ENCODE measurements around the gene TMEM163. TPM values are rescaled to one million over a fixed set of nuclear protein-coding genes. Genes with fewer than 3 reads are reported as not detected.
"Not testable (repeated sequence)": the region's sequence is repeated elsewhere in the genome, so short reads cannot be mapped to it uniquely, and the experiment has no call there.

TMEM163 gene
- total RNA-seq, 1 donor from 2014 or later = 6.0 TPM

DNA sequence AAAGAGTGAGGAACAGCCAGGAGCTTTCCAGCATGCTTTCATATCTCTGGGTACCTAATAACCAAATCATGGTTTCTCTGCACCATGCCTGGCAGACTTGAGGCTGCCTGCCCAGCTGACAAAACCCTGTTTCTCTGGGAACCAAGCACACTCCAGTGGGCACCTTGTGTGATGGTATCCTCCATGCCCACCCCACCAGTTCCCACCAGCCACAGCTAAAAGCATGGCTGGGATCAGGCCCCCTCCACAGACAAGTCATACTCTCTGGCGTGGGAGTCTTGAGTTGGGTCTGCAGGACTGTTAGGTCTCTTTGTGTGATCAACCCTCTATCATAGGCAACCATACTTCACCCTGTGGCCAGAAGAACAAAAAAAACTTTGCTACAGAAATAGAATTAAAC lies 56.0 kb downstream of the TMEM163 start:
- ChIA-PET POLR2A (no interaction called here), CTCF (no interaction called here)
- TF ChIP-seq, protein P1, sequence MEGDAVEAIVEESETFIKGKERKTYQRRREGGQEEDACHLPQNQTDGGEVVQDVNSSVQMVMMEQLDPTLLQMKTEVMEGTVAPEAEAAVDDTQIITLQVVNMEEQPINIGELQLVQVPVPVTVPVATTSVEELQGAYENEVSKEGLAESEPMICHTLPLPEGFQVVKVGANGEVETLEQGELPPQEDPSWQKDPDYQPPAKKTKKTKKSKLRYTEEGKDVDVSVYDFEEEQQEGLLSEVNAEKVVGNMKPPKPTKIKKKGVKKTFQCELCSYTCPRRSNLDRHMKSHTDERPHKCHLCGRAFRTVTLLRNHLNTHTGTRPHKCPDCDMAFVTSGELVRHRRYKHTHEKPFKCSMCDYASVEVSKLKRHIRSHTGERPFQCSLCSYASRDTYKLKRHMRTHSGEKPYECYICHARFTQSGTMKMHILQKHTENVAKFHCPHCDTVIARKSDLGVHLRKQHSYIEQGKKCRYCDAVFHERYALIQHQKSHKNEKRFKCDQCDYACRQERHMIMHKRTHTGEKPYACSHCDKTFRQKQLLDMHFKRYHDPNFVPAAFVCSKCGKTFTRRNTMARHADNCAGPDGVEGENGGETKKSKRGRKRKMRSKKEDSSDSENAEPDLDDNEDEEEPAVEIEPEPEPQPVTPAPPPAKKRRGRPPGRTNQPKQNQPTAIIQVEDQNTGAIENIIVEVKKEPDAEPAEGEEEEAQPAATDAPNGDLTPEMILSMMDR (IDR thresholded peaks at IDR 0.05) = no peak
- Mint-ChIP-seq H3K9me3 (no peaks in the 10 kb centered on the region), H3K4me3 (no peak overlapping the region), H3K27ac (no peak overlapping the region), H3K36me3 (ENCODE audit: low read depth) (no peaks in the 10 kb centered on the region), H3K4me1 (peaks cover 5% of the 10 kb centered on the region), H3K27me3 (no peaks in the 10 kb centered on the region)
- ATAC-seq (ENCODE audit: low read depth) = no peak
- DNase-seq = no peak
- intact Hi-C loops (cut with micrococcal nuclease) = no loop called here

DNA sequence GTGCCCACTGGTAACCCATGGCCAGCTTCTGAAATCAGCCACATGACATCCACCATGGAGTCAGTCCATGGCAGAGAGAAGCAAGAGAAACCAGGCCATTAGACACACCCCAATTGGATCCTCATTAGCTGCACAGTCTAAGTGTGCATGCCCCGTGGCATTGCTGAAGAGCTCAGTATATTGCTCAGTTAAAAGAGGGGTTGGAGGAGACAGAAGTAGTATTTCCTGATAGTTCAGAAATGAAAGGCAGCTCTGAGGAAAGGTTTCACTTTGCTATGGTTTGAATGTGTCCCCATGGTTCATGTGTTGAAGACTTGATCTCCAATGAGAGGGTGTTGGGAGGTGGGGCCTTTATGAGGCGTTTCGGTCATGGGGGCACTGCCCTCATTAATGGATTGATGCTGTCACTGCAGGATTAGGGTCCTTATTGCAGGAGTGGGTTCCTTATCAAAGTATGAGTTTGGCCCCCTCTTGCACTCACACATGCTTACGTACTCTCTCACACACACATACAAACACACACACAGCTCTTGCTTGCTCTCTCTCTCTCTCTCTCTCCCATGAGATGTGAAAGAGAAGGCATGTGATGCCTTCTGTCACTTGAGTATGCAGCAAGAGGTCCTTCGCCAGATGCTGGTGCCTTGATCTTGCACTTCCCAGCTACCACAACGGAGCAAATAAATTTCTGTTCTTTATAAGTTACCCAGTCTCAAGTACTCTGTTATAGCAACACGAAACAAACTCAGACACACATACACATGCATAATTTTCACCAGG lies 58.0 kb downstream of the TMEM163 start:
- Mint-ChIP-seq H3K9me3 (no peaks in the 10 kb centered on the region), H3K27me3 (no peaks in the 10 kb centered on the region), H3K36me3 (ENCODE audit: low read depth) (no peaks in the 10 kb centered on the region), H3K4me1 (peaks cover 3% of the 10 kb centered on the region), H3K4me3 (no peak overlapping the region), H3K27ac (no peak overlapping the region)
- CTCF ChIA-PET = interaction anchor here (1.7 kb wide), 1 partner anchor 209 kb away, joined by 3 read pairs; no protein-coding TSS in a partner anchor
- TF ChIP-seq, protein P1 (IDR thresholded peaks at IDR 0.05) = no peak
- ATAC-seq (ENCODE audit: low read depth) (no peak), DNase-seq (no peak)
- POLR2A ChIA-PET = no interaction called here
- intact Hi-C loops (cut with micrococcal nuclease) = no loop called here

DNA sequence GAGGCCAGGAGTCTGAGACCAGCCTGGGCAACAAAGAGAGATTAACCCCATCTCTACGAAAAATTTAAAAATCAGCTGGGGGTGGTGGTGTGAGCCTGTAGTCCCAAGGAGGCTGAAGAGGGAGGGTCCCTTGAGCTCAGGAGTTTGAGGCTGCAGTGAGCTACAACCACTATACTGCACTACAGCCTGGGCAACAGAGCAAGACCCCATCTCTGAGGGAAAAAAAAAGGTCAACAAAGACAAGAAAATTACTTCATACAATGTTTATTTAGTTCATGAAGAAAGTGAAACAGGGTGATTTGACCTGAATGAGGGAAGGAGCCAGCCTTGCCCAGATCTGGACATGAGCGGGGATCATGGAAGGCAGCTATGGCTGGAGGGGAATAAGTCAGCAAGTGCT lies 59.1 kb downstream of the TMEM163 start:
- no peak overlapping the region for H3K4me3 Mint-ChIP-seq
- ATAC-seq (ENCODE audit: low read depth) (no peak), DNase-seq (no peak)
- no peaks in the 10 kb centered on the region for H3K36me3 Mint-ChIP-seq (ENCODE audit: low read depth)
- no peak overlapping the region for H3K27ac Mint-ChIP-seq
- ChIA-PET CTCF (no interaction called here), POLR2A (no interaction called here)
- intact Hi-C loops (cut with micrococcal nuclease) = no loop called here
- H3K4me1 Mint-ChIP-seq = peaks cover 3% of the 10 kb centered on the region
- H3K9me3 Mint-ChIP-seq = no peaks in the 10 kb centered on the region
- H3K27me3 Mint-ChIP-seq = no peaks in the 10 kb centered on the region
- TF ChIP-seq, protein P1 (IDR thresholded peaks at IDR 0.05) = no peak

DNA sequence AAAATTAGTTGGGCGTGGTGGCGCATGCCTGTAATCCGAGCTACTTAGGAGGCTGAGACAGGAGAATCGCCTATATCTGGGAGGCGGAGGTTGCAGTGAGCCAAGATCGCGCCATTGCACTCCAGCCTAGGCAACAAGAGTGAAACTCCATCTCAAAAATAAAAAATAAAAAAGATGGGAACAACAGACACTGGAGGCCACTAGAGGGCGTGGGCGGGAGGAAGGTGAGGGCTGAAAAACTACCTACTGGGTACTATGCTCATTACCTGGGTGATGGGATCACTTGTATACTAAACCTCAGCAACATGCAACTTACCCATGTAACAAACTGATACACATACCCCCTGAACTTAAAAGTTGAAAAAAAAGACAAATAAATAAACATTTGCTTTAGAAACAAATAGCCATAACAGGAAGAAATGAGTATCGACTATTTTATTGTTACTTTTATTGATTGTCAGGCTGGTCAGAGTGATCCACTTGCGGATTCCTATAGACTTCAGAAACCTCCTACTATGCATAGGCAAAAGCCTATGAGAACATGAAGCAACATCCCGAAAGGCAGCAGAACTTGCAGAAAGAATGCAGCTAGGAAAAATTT lies 61.0 kb downstream of the TMEM163 start:
- ChIA-PET CTCF (interaction anchor here (0.7 to 1.3 kb wide), 3 partner anchors 51 to 240 kb away, joined by 3 to 6 read pairs (median 3); no protein-coding TSS in a partner anchor), POLR2A (no interaction called here)
- H3K4me1 Mint-ChIP-seq = peaks cover 3% of the 10 kb centered on the region
- no peaks in the 10 kb centered on the region for H3K27me3 Mint-ChIP-seq
- intact Hi-C loops (cut with micrococcal nuclease) = loop anchor here (2.0 kb wide), 1 partner anchor 241 kb away; no protein-coding TSS in a partner anchor
- no peaks in the 10 kb centered on the region for H3K9me3 Mint-ChIP-seq
- ATAC-seq (ENCODE audit: low read depth) (no peak), DNase-seq (no peak)
- TF ChIP-seq, protein P1 (IDR thresholded peaks at IDR 0.05) = no peak
- no peak overlapping the region for H3K4me3 Mint-ChIP-seq
- H3K36me3 Mint-ChIP-seq (ENCODE audit: low read depth) = no peaks in the 10 kb centered on the region
- H3K27ac Mint-ChIP-seq = no peak overlapping the region

DNA sequence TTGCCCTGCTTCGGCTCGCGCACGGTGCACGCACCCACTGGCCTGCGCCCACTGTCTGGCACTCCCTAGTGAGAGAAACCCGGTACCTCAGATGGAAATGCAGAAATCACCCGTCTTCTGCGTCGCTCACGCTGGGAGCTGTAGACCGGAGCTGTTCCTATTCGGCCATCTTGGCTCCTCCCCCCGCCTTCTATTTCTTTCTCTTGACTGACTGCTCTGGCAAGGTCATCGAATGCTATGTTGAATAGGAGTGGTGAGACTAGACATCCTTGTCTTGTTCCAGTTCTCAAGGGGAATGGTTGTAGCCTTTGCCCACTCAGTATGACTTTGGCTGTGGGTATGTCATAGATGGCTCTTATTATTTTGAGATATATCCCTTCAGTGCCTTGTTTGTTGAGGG lies 62.4 kb downstream of the TMEM163 start:
- ATAC-seq (ENCODE audit: low read depth); POLR2A ChIA-PET; H3K27ac Mint-ChIP-seq; H3K9me3 Mint-ChIP-seq; DNase-seq; H3K27me3 Mint-ChIP-seq; H3K4me1 Mint-ChIP-seq; H3K36me3 Mint-ChIP-seq (ENCODE audit: low read depth); H3K4me3 Mint-ChIP-seq: not testable (repeated sequence)
- intact Hi-C loops (cut with micrococcal nuclease) = loop anchor here (2.0 kb wide), 1 partner anchor 242 kb away; no protein-coding TSS in a partner anchor
- CTCF ChIA-PET = interaction anchor here (1.3 kb wide), 1 partner anchor 242 kb away, joined by 6 read pairs; no protein-coding TSS in a partner anchor

Measured in activated B cell treated with CpG ODN at 0.5 μM for 24 hours (primary cell).